ENCODE measurements around the gene TCHH. TPM values are rescaled to one million over a fixed set of nuclear protein-coding genes. Genes with fewer than 3 reads are reported as not detected.
"Not testable (repeated sequence)": the region's sequence is repeated elsewhere in the genome, so short reads cannot be mapped to it uniquely, and the experiment has no call there.

TCHH gene, protein sequence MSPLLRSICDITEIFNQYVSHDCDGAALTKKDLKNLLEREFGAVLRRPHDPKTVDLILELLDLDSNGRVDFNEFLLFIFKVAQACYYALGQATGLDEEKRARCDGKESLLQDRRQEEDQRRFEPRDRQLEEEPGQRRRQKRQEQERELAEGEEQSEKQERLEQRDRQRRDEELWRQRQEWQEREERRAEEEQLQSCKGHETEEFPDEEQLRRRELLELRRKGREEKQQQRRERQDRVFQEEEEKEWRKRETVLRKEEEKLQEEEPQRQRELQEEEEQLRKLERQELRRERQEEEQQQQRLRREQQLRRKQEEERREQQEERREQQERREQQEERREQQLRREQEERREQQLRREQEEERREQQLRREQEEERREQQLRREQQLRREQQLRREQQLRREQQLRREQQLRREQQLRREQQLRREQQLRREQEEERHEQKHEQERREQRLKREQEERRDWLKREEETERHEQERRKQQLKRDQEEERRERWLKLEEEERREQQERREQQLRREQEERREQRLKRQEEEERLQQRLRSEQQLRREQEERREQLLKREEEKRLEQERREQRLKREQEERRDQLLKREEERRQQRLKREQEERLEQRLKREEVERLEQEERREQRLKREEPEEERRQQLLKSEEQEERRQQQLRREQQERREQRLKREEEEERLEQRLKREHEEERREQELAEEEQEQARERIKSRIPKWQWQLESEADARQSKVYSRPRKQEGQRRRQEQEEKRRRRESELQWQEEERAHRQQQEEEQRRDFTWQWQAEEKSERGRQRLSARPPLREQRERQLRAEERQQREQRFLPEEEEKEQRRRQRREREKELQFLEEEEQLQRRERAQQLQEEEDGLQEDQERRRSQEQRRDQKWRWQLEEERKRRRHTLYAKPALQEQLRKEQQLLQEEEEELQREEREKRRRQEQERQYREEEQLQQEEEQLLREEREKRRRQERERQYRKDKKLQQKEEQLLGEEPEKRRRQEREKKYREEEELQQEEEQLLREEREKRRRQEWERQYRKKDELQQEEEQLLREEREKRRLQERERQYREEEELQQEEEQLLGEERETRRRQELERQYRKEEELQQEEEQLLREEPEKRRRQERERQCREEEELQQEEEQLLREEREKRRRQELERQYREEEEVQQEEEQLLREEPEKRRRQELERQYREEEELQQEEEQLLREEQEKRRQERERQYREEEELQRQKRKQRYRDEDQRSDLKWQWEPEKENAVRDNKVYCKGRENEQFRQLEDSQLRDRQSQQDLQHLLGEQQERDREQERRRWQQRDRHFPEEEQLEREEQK (N-terminal part only)
- under 1 TPM; 0.12 to 0.22 TPM for total RNA-seq

DNA sequence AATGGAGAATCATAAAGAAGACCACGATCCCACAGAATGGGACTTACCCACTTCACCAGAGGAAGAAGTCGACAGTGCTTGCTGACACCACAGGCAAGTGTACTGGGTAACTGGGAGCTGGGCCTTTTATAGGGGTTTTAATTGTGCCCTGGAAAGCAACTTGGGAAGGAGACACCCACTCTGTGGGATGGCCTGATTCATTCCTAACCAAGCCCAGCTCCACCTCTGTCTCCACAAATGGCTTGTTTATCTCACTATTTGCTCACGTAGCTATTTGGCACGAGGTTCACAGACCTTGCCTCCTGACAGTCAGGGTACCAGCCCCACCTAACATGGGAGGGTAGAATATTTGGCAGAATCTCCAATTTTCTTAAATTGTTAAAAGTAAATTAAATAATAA lies at the start of gene TCHH:
Gene TCHH, minus strand, starts transcription at position 101 of the 400 bp plus-strand sequence. CDS start 1,364 bp downstream, outside the sequence.
- no peaks in the 10 kb centered on the region for H3K36me3 Mint-ChIP-seq
- no peak within 1 kb of the TSS for H3K4me3 Mint-ChIP-seq
- no peak within 1 kb of the TSS for H3K27ac Mint-ChIP-seq
- peaks cover 31% of the 10 kb centered on the region for H3K27me3 Mint-ChIP-seq
- peaks cover 3% of the 10 kb centered on the region for H3K9me3 Mint-ChIP-seq
- DNase-seq, result no peak
- H3K4me1 Mint-ChIP-seq, result no peaks in the 10 kb centered on the region

DNA sequence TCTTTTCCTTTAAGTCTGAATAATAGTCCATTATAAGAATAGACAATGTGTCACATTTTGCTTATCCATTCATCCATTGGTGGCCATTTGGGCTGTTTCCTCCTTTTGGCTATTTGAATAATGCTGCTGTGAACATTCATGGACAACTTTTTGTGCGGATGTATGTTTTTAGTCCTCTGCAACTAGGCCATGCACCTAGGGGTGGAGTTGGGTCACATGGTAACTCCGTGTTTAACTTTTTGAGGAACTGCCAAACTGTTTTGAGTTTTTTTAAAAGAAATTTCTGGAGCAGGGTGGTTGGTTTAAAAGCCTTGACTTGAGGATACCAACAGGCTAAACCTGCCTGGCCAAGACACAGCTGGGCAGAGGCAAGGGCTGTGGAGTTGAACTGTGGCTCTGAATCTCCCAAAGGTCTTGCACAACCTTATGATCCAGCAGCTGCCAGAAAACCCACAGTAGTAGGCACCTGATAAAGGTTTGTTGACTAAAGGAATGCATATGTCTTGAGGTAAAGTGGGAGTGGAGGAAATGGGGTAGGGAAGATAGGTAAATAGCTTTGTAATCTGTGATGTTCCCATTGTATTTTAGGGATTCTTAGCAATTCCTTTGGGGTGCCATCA lies 49.4 kb upstream of the TCHH start:
- Mint-ChIP-seq H3K4me3 (no peak overlapping the region), H3K9me3 (no peaks in the 10 kb centered on the region), H3K4me1 (peaks cover 7% of the 10 kb centered on the region), H3K36me3 (no peaks in the 10 kb centered on the region), H3K27ac (no peak overlapping the region), H3K27me3 (peaks cover 7% of the 10 kb centered on the region)
- no peak for DNase-seq

DNA sequence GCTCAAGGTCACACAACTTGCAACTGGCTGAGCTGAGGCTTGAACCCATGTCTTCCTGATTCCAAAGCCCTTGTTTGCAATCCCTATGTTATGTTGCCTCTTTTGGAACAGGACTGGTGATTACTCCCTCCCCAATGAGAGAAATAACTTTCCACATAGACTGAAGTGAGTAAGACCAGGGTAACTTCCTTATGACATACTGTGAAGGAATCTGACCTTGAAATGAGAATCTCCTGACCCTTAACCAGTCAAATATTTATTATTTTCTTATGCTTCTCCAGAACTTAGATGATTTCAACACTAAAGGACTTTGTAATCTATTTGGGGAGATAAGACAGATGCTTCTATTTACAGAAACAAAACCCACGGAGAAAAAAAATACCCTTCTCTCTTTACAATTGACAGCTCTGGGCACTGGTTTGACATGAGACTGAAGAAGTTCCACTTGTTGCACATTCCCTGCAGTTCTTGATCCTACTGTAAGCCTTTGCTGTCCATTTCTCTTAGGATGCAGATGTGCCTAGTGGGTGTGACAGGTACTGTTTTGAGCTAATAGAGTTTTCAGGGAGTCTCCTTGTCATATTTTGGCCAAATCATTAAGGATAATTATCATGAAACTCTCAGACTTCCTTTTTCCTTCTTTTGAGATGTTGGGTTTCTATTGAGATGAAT lies 47.7 kb upstream of the TCHH start:
- H3K27ac Mint-ChIP-seq, result no peak overlapping the region
- H3K36me3 Mint-ChIP-seq, result no peaks in the 10 kb centered on the region
- no peak overlapping the region for H3K4me3 Mint-ChIP-seq
- DNase-seq, result no peak
- no peaks in the 10 kb centered on the region for H3K9me3 Mint-ChIP-seq
- peaks cover 7% of the 10 kb centered on the region for H3K4me1 Mint-ChIP-seq
- H3K27me3 Mint-ChIP-seq, result peaks cover 7% of the 10 kb centered on the region

DNA sequence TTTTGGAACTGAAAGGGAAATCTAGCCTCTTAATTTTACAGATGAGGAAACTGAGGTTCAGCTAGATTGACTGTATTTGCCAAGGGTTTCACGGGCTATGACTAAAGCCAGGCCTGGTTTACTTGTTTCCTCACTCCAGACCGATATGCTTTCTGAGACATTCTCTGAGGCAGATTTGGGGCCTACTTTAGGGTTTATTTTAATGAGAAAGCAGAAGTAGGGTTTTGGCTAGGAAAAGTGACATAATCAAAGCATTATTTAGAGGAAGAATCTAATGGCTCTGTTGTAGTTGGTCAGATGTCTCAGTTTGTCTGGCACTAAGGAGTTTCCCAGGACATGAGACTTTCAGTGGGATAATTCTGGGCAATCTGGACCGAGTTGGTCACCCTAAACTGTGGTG lies 45.3 kb upstream of the TCHH start:
- Mint-ChIP-seq H3K9me3 (no peaks in the 10 kb centered on the region), H3K36me3 (no peaks in the 10 kb centered on the region), H3K4me3 (no peak overlapping the region), H3K27me3 (peaks cover 11% of the 10 kb centered on the region), H3K4me1 (peaks cover 2% of the 10 kb centered on the region), H3K27ac (no peak overlapping the region)
- no peak for DNase-seq

DNA sequence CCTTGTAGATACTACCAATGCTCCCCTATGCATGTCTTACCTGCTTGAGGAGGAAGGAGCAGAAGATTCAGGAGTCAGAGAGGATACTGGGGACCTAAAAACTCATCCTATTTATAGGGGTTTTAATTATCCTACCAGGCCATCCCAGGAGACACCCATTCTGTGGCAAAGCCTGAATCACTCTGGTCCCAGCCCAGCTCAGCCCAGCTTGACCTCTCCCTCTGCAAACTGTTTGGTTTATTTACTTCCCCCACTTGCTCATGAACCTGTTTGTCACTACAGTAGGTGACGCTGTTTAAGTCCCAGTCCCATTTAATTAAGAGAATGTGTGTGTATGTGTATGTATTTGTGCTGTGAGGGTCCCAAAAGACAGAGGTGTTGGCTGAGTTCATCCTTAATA lies 43.9 kb upstream of the TCHH start, which contains the start of gene RPTN:
Gene RPTN, minus strand, starts transcription at position 85 of the 400 bp plus-strand sequence. CDS start 1,339 bp downstream, outside the sequence.
- no peak for DNase-seq
- no peaks in the 10 kb centered on the region for H3K9me3 Mint-ChIP-seq
- no peak within 1 kb of the TSS for H3K27ac Mint-ChIP-seq
- H3K4me1 Mint-ChIP-seq, result no peaks in the 10 kb centered on the region
- H3K4me3 Mint-ChIP-seq, result no peak within 1 kb of the TSS
- peaks cover 9% of the 10 kb centered on the region for H3K27me3 Mint-ChIP-seq
- no peaks in the 10 kb centered on the region for H3K36me3 Mint-ChIP-seq

DNA sequence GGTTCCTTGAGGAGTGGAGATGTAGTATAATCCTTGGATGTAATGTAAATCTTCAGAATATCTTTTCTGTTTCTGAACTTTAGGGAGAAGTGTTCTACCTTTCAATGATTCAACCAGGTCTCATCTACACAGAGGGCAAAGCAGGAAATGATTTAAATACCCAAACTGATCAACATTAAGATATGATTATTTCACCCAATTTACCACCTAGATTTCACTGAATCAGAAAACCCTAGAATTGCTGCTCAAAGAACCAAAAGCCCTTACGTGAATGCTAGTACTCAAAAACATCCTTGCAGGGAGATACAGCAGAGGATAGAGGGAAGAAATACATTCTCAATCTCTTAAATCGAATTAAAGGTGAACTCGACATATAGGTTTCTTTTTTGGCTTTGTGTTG lies 38.8 kb upstream of the TCHH start:
- H3K27me3 Mint-ChIP-seq, result peaks cover 15% of the 10 kb centered on the region
- no peaks in the 10 kb centered on the region for H3K36me3 Mint-ChIP-seq
- H3K27ac Mint-ChIP-seq, result no peak overlapping the region
- H3K4me3 Mint-ChIP-seq, result no peak overlapping the region
- no peak for DNase-seq
- peaks cover 3% of the 10 kb centered on the region for H3K9me3 Mint-ChIP-seq
- no peaks in the 10 kb centered on the region for H3K4me1 Mint-ChIP-seq

DNA sequence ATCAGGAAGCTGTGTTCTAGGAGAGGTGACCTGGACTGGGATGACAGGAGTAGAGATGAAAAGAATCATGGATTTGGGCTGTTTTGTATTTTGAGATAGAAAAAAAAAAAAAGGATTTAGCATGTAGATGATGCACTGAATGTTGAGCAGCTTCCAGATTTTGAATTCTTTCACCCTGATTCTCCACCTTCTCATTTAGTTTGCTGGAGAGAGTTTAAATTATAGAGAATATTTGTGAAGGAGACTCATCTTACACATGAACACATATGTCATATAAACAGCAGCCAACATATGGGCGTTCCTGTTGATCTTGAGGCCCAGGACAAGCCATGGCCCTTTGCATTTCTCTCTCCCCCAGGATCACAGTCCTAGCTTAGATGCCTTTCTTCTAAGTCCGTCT lies 36.4 kb upstream of the TCHH start:
- Mint-ChIP-seq H3K27me3 (peaks cover 19% of the 10 kb centered on the region), H3K4me1 (no peaks in the 10 kb centered on the region), H3K27ac (no peak overlapping the region), H3K4me3 (no peak overlapping the region), H3K9me3 (peaks cover 14% of the 10 kb centered on the region), H3K36me3 (no peaks in the 10 kb centered on the region)
- DNase-seq, result no peak

DNA sequence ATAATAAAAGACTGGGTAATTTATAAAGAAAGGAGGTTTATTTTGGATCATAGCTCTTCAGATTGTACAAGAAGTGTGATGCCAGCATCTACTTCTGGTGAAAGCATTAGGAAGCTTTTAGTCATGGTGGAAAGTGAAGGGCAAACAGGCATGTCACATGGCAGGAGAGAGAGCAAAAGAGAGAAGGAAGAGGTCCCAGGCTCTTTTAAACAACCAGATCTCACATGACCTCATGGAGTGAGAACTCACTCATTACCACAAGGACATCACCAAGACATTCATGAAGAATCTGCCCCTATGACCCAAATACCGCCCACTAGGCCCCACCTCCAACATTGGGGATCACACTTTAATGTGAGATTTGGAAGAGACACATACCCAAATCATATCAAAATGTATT lies 33.7 kb upstream of the TCHH start:
- no peak for DNase-seq
- no peak overlapping the region for H3K27ac Mint-ChIP-seq
- peaks cover 24% of the 10 kb centered on the region for H3K27me3 Mint-ChIP-seq

DNA sequence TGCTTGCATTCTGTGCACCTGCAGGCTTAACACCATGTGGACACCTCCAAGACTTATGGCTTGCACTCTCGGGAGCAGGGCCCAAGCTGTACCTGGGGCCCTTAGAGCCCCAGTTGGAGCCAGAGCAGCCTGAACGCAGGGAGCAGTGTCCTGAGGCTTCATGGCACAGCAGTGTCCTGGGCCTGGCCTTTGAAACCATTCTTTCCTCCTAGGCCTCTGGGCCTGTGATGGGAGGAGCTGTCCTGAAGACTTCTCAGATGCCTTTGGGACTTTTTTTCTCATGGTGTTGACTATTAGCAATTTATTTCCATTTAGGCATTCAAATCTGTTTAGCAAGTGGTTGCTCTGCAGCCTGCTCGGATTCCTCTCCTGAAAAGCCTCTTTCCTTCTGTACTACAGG lies 32.8 kb upstream of the TCHH start:
- peaks cover 24% of the 10 kb centered on the region for H3K27me3 Mint-ChIP-seq
- peaks cover 6% of the 10 kb centered on the region for H3K4me1 Mint-ChIP-seq
- H3K4me3 Mint-ChIP-seq, result no peak overlapping the region

More for the DNA sequence above, 33.7 kb upstream of the TCHH start:
- no peak overlapping the region for H3K4me3 Mint-ChIP-seq
- peaks cover 20% of the 10 kb centered on the region for H3K9me3 Mint-ChIP-seq
- H3K36me3 Mint-ChIP-seq, result no peaks in the 10 kb centered on the region
- no peaks in the 10 kb centered on the region for H3K4me1 Mint-ChIP-seq

DNA sequence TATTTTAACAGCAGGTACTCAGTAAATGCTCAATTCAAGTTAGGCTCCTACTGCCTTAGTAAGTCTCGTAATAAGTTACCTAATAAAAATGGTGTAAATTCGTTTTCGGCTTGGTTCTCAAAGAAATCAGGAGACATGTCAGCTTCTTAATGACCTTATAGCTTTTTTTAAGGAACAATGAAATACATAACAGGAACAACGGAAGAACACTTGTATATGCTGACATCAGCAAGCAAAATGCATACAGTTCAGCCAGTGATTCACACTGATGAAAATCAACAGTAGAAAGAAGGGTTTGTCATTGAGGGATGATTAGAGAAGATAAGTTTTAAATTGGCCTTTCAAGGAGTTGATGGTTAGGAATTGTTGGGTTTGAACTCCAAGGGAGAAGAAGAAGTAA lies 30.5 kb upstream of the TCHH start:
- peaks cover 7% of the 10 kb centered on the region for H3K4me1 Mint-ChIP-seq

More for the DNA sequence above, 32.8 kb upstream of the TCHH start:
- peaks cover 20% of the 10 kb centered on the region for H3K9me3 Mint-ChIP-seq
- H3K36me3 Mint-ChIP-seq, result no peaks in the 10 kb centered on the region
- DNase-seq, result no peak
- no peak overlapping the region for H3K27ac Mint-ChIP-seq

DNA sequence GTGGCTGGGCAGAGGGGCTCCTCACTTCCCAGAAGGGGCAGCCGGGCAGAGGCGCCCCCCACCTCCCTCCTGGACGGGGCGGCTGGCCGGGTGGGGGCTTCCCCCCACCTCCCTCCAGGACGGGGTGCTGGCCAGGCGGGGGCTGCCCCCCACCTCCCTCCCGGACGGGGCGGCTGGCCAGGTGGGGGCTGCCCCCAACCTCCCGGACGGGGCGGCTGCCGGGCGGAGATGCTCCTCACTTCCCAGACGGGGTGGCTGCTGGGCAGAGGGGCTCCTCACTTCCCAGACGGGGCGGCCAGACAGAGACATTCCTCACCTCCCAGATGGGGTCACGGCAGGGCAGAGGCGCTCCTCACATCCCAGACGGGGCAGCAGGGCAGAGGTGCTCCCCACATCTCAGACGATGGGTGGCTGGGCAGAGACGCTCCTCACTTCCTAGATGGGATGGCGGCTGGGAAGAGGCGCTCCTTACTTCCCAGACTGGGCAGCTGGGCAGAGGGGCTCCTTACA lies 29.5 kb upstream of the TCHH start:
- H3K9me3 Mint-ChIP-seq, result peaks cover 20% of the 10 kb centered on the region
- not testable (repeated sequence) for H3K4me3 Mint-ChIP-seq, H3K27ac Mint-ChIP-seq, DNase-seq, H3K36me3 Mint-ChIP-seq, H3K4me1 Mint-ChIP-seq
- peaks cover 33% of the 10 kb centered on the region for H3K27me3 Mint-ChIP-seq

More for the DNA sequence above, 30.5 kb upstream of the TCHH start:
- Mint-ChIP-seq H3K36me3 (no peaks in the 10 kb centered on the region), H3K4me3 (no peak overlapping the region), H3K9me3 (peaks cover 20% of the 10 kb centered on the region), H3K27ac (no peak overlapping the region), H3K27me3 (peaks cover 27% of the 10 kb centered on the region)
- DNase-seq, result no peak

DNA sequence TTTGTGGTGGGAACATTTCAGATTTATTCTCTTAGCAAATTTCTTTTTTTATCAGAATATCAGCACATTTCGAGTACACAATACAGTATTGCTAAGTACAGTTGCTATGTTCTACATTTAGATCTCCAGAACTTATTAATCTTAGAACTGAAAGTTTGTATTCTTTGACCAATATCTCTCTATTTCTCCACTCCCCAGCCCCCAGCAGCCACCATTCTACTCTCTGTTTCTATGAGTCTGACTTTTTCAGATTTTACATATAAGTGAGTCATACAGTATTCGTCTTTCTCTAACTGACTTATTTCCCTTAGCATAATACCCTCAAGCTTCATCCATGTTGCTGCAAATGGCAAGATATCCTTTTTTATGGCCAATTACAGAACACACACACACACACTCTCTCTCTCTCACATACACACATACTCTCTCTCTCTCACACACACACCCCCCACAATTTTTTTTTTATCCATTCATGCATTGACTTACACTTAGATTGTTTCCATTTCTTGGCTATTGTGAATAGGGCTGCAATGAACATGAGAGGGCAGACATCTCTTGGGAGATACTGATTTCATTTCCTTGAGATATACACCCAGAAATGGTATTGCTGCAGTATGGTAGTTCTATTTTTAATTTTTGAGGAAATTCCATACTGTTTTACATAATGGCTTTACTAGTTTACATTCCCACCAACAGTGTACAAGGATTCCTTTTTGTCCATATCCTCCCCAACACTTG lies 28.1 kb upstream of the TCHH start:
- Mint-ChIP-seq H3K36me3 (no peaks in the 10 kb centered on the region), H3K27me3 (peaks cover 45% of the 10 kb centered on the region), H3K4me1 (peaks cover 7% of the 10 kb centered on the region), H3K4me3 (no peak overlapping the region), H3K27ac (no peak overlapping the region), H3K9me3 (peaks cover 11% of the 10 kb centered on the region)
- DNase-seq, result peak; percentile 26

DNA sequence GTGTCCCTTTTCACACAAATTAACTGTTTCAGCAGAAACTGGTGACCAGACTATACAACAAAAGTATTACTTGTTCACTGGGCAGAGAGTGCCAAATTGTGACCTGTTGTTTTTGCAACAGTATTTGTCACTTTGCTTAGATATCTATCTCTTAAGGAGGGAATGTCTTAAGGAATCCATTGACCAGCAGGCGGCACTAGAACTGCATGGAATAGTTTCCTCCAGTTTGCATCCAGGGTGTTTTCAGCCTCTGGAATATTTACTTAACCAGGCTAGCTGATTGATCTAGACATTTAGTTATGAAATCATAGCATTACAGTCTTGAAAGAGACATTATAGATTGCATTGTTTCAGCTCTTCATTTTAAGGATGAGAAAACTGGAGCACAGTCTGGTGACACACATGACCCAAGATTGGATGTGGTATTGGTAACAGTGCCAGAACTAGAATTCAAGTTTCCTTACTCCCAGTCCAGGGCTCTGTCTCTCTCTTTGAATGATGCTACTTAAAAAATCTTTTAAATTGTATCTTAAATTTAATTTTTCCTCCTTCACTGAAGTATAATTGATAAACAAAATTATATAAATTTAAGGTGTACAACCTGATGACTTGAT lies 26.8 kb upstream of the TCHH start:
- H3K9me3 Mint-ChIP-seq, result peaks cover 9% of the 10 kb centered on the region
- no peaks in the 10 kb centered on the region for H3K36me3 Mint-ChIP-seq
- peaks cover 7% of the 10 kb centered on the region for H3K4me1 Mint-ChIP-seq
- H3K27ac Mint-ChIP-seq, result no peak overlapping the region
- DNase-seq, result no peak
- peaks cover 45% of the 10 kb centered on the region for H3K27me3 Mint-ChIP-seq
- H3K4me3 Mint-ChIP-seq, result no peak overlapping the region
